Endothelial cell of umbilical vein (primary cell): ENCODE results near the gene UVRAG. TPM values are rescaled to one million over a fixed set of nuclear protein-coding genes. Genes with fewer than 3 reads are reported as not detected.

Experiments used
- BruUV-seq: library from RNA; stranded (reverse); fragments of 400-500 nt; replicated peaks from 2 replicates; lab custom pipeline; 2021; lab: Mats Ljungman, UMichigan
- CTCF ChIA-PET: fragments of 300-600, 350-600 bp; sonication (Branson Sonifier 250); formaldehyde crosslinking; loops from one replicate; lab custom pipeline; 2021; ENCODE audit warnings: antibody characterized with exemption, inconsistent platforms; lab: Charles Lee
- POLR2A ChIA-PET: fragments of 300-600, 350-600 bp; sonication (Branson Sonifier 250); formaldehyde crosslinking; loops from one replicate; lab custom pipeline; 2021; ENCODE audit warnings: antibody characterized with exemption, inconsistent platforms; lab: Charles Lee
- DNase-seq: peaks from one replicate; pipeline ENCODE4 v3.0.0-alpha.2; 2011; ENCODE audit warnings: low read depth, low spot score
- FAIRE-seq: peaks from 2 replicates; lab custom pipeline; 2011; peaks lifted over from hg19 to GRCh38; lab: Jason Lieb, UNC
- H2AFZ ChIP-seq: 2 replicates; pipeline ENCODE4 v1.6.0; 2012; ENCODE audit warnings: low read depth, low read length, control low read depth, inconsistent platforms
- H3K27ac ChIP-seq: 2 replicates; pipeline ENCODE4 v1.5.1; 2011; ENCODE audit warnings: low read depth, mild to moderate bottlenecking, control low read depth, low read length, moderate library complexity; ENCODE audit not compliant: insufficient read depth
- H3K27me3 ChIP-seq, 2 experiments: 2 replicates each; pipeline versions ENCODE4 v1.6.0 to v1.6.1; 2011; ENCODE audit warnings: low read length in 2 of 2, mixed read lengths in 1 of 2; ENCODE audit not compliant: control insufficient read depth in 2 of 2, insufficient read depth in 2 of 2
- H3K36me3 ChIP-seq, 2 experiments: 2 replicates in 1 of 2; 3 replicates in 1 of 2; pipeline ENCODE4 v1.5.1; 2011; ENCODE audit warnings: low read length in 2 of 2, mild to moderate bottlenecking in 1 of 2, moderate library complexity in 1 of 2; ENCODE audit not compliant: control insufficient read depth in 2 of 2, insufficient read depth in 2 of 2; ENCODE audit errors: extremely low read depth in 1 of 2
- H3K4me1 ChIP-seq: 3 replicates; pipeline ENCODE4 v1.5.1; 2011; ENCODE audit warnings: mild to moderate bottlenecking, low read length; ENCODE audit not compliant: control insufficient read depth, insufficient read depth; ENCODE audit errors: extremely low read depth
- H3K4me2 ChIP-seq: 2 replicates; pipeline ENCODE4 v1.6.1; 2011; ENCODE audit warnings: low read length, control low read depth, mixed read lengths; ENCODE audit not compliant: insufficient read depth
- H3K4me3 ChIP-seq, 3 experiments: fragments of 200-600 bp in 1 of 3; sonication (generic), shearing (Covaris generic) in 1 of 3; replicated peaks in 1 of 3; 2 replicates each; pipeline ENCODE4 v1.5.1; 2011 to 2016; ENCODE audit warnings: control low read depth in 3 of 3, low read length in 3 of 3, mild to moderate bottlenecking in 2 of 3, inconsistent platforms in 1 of 3, low read depth in 1 of 3, moderate library complexity in 1 of 3; ENCODE audit not compliant: insufficient read depth in 1 of 3
- H3K79me2 ChIP-seq: 2 replicates; pipeline ENCODE4 v1.6.0; 2012; ENCODE audit warnings: low read length, inconsistent platforms; ENCODE audit not compliant: control insufficient read depth, insufficient read depth
- H3K9ac ChIP-seq: replicated peaks from 2 replicates; pipeline ENCODE3; 2011; ENCODE audit warnings: low read length, control low read depth; ENCODE audit not compliant: insufficient read depth; ENCODE audit errors: extremely low read depth
- H3K9me1 ChIP-seq: replicated peaks from 3 replicates; pipeline ENCODE4 v1.6.0; 2011; ENCODE audit warnings: mild to moderate bottlenecking, low read length; ENCODE audit not compliant: control insufficient read depth, insufficient read depth; ENCODE audit errors: extremely low read depth
- H3K9me3 ChIP-seq: replicated peaks from 2 replicates; pipeline ENCODE4 v1.5.1; 2012; ENCODE audit warnings: low read length, inconsistent platforms; ENCODE audit not compliant: control insufficient read depth, insufficient read depth
- H4K20me1 ChIP-seq: replicated peaks from 2 replicates; pipeline ENCODE3; 2011; ENCODE audit warnings: mild to moderate bottlenecking, low read length; ENCODE audit not compliant: control insufficient read depth, insufficient read depth; ENCODE audit errors: extremely low read depth
- CTCF ChIP-seq, 2 donors: IDR thresholded peaks; 1 replicate in 1 of 2; 2 replicates in 1 of 2; pipeline ENCODE4 v1.5.1; 2011; ENCODE audit warnings: low read length in 2 of 2, mild to moderate bottlenecking in 2 of 2, moderate library complexity in 2 of 2, control low read depth in 1 of 2, inconsistent platforms in 1 of 2, low read depth in 1 of 2; ENCODE audit not compliant: insufficient read depth in 1 of 2; ENCODE audit errors: extremely low read depth in 1 of 2
- EZH2 ChIP-seq: IDR thresholded peaks from 2 replicates; pipeline ENCODE4 v1.6.1; 2012; ENCODE audit warnings: borderline replicate concordance, low read depth, mild to moderate bottlenecking, moderate library complexity, low read length, inconsistent platforms; ENCODE audit not compliant: severe bottlenecking
- FOS ChIP-seq: IDR thresholded peaks from 2 replicates; pipeline ENCODE4 v1.6.1; 2011; ENCODE audit warnings: mild to moderate bottlenecking, low read length, moderate library complexity, borderline replicate concordance; ENCODE audit not compliant: insufficient read depth
- GATA2 ChIP-seq: IDR thresholded peaks from 2 replicates; pipeline ENCODE4 v1.7.0; 2011; ENCODE audit warnings: low read depth, mild to moderate bottlenecking, moderate library complexity, mixed read lengths, low read length; ENCODE audit not compliant: insufficient read length, insufficient read depth
- JUN ChIP-seq: IDR thresholded peaks from 2 replicates; pipeline ENCODE4 v1.6.1; 2011; ENCODE audit warnings: borderline replicate concordance, low read depth; ENCODE audit not compliant: insufficient read length, insufficient read depth
- MAX ChIP-seq: IDR thresholded peaks from 2 replicates; pipeline ENCODE4 v1.6.1; 2011; ENCODE audit not compliant: insufficient read depth, insufficient read length
- MYC ChIP-seq: IDR thresholded peaks from one replicate; pipeline ENCODE4 v1.6.1; 2011; ENCODE audit warnings: mild to moderate bottlenecking, low read depth, low read length
- POLR2A ChIP-seq: IDR thresholded peaks from 2 replicates; pipeline ENCODE4 v1.6.1; 2012; ENCODE audit warnings: low read depth, mild to moderate bottlenecking, control low read depth, low read length
- POLR2AphosphoS5 ChIP-seq: IDR thresholded peaks from 2 replicates; pipeline ENCODE4 v1.6.1; 2012; ENCODE audit warnings: low read depth, mild to moderate bottlenecking, control low read depth, low read length, moderate library complexity; ENCODE audit not compliant: insufficient read depth
- dilution Hi-C: fragments of 300-500 bp; cut with MboI; formaldehyde crosslinking; loops from one replicate; pipeline ENCODE4 v1.15.0; 2019; ENCODE audit warnings: low sequenced_read_pairs; ENCODE audit not compliant: extremely low pct_ligation_motif_present
- intact Hi-C: fragments of 100-400 bp; cut with micrococcal nuclease; formaldehyde crosslinking; loops from one replicate; pipeline ENCODE4 v1.10.0; 2022
- polyA plus RNA-seq, 4 experiments: library from polyadenylated mRNA; depleted of rRNA in 3 of 4; stranded (reverse) in 3 of 4; unstranded in 1 of 4; fragments of >200 nt; gene quantifications; 2 replicates each; pipeline versions ENCODE4 v1.2.1 to v1.2.3, GENCODE V29; 2011 to 2012; ENCODE audit warnings: missing spikeins in 1 of 4
- total RNA-seq: library from RNA; stranded (reverse); gene quantifications from 2 replicates; pipeline ENCODE4 v1.2.3, GENCODE V29; 2021

UVRAG gene
- total and polyA plus RNA-seq, 2 donors (not counting 3 experiments of a cell fraction or from before 2014, with no cell fraction given) = 21.2 to 65.6 TPM

DNA sequence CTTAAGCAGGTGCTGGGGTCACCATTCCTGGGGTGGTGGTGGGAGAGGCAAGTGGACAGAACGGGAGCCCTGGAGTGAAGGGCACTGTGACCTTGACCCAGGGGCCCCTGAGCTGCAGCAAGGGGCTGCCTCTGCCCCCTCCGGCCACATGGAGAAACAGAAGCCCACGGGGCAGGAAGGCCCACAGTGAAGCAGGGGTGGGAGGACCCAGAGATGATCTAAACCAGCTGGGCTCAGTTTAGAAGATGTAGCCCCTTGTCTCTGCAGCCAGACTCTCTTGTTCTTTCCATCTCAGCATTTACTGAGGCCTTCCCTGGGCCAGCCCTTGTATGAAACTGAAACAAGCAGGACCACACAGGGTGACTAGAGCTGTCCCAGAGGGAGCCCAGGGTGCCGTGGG, 360.8 kb downstream of the UVRAG start:
- Histone ChIP-seq H3K4me2 (no peak overlapping the region), H3K9me1 (no peaks in the 10 kb centered on the region), H4K20me1 (no peaks in the 10 kb centered on the region), H3K4me1 (no peaks in the 10 kb centered on the region), H2AFZ (no peak overlapping the region), H3K9me3 (no peaks in the 10 kb centered on the region), H3K79me2 (no peaks in the 10 kb centered on the region), H3K36me3 (no peaks in the 10 kb centered on the region), H3K9ac (no peak overlapping the region), H3K27ac (no peak overlapping the region), H3K4me3 (no peak overlapping the region), H3K27me3 (no peaks in the 10 kb centered on the region)
- ChIA-PET CTCF (interaction anchor here (2.0 kb wide), 1 partner anchor 32 kb away, joined by 6 read pairs; no protein-coding TSS in a partner anchor), POLR2A (no interaction called here)
- TF ChIP-seq MYC = no peak
- no peak for TF ChIP-seq POLR2A
- TF ChIP-seq POLR2AphosphoS5 = no peak
- TF ChIP-seq GATA2 = no peak
- no peak for TF ChIP-seq FOS
- no peak for TF ChIP-seq JUN
- TF ChIP-seq CTCF (IDR thresholded peaks at IDR 0.05; ENCODE audit: extremely low read depth in 1 of 2, insufficient read depth in 1 of 2, low read depth in 1 of 2, low read length in 2 of 2) = no peak
- no peak for TF ChIP-seq MAX
- TF ChIP-seq EZH2 = no peak
- FAIRE-seq (no peak), DNase-seq (no peak)
- dilution Hi-C loops = no loop called here
- no TSS peak for BruUV-seq
- intact Hi-C loops = no loop called here
